A549 (cell line): ENCODE results near the gene VMO1.

Experiments used
- BHLHE40 ChIP-seq: IDR thresholded peaks from 2 replicates; pipeline ENCODE4 v1.6.1; 2012; ENCODE audit warnings: low read depth, low read length, inconsistent platforms
- JUN ChIP-seq, 2 experiments: fragments of >200 bp; sonication (Bioruptor Twin); formaldehyde crosslinking; IDR thresholded peaks; 2 replicates in 1 of 2; 3 replicates in 1 of 2; pipeline ENCODE4 v1.6.1; 2016 to 2017
- TF ChIP-seq, protein P1 (sequence below): fragments of >200 bp; sonication (Bioruptor Twin); formaldehyde crosslinking; IDR thresholded peaks from 3 replicates; pipeline ENCODE4 v1.5.1; 2016

DNA sequence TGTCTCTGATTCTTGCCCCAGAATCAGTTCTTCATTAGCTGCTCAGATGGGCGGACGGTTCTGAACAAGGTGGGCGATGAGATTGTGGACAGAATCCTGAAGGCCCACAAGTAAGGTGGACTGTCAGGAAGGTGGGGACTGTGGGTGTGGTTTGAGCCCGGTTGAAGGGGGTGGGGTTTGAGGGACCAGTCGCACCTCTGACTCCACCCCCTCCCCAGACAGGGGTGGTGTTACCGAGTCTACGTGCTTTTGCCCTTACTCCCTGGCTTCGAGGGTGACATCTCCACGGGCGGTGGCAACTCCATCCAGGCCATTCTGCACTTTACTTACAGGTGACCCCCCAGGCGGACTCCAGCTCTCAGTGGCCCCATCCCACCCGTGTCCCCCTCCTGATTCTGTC lies 32.1 kb upstream of the VMO1 start:
- TF ChIP-seq, protein P1, sequence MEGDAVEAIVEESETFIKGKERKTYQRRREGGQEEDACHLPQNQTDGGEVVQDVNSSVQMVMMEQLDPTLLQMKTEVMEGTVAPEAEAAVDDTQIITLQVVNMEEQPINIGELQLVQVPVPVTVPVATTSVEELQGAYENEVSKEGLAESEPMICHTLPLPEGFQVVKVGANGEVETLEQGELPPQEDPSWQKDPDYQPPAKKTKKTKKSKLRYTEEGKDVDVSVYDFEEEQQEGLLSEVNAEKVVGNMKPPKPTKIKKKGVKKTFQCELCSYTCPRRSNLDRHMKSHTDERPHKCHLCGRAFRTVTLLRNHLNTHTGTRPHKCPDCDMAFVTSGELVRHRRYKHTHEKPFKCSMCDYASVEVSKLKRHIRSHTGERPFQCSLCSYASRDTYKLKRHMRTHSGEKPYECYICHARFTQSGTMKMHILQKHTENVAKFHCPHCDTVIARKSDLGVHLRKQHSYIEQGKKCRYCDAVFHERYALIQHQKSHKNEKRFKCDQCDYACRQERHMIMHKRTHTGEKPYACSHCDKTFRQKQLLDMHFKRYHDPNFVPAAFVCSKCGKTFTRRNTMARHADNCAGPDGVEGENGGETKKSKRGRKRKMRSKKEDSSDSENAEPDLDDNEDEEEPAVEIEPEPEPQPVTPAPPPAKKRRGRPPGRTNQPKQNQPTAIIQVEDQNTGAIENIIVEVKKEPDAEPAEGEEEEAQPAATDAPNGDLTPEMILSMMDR: no peak
- TF ChIP-seq JUN (IDR thresholded peaks at IDR 0.05) (no peak), BHLHE40 (no peak)
